HepG2 (cell line): Measurements from ENCODE around the gene SERPINB1. TPM values are rescaled to one million over a fixed set of nuclear protein-coding genes. Genes with fewer than 3 reads are reported as not detected.

Experiments used
- ATAC-seq: fragments of 200-7000 bp; cut with Tn5 transposase; 3 replicates; pipeline ENCODE4 v1.9.1; 2020; ENCODE audit warnings: mild to moderate bottlenecking, moderate library complexity
- BruUV-seq: library from RNA; stranded (reverse); fragments of 400-500 nt; replicated peaks from 2 replicates; lab custom pipeline; 2021; lab: Mats Ljungman, UMichigan
- CTCF ChIA-PET: fragments of 300-600 bp; formaldehyde crosslinking; extraction: SDS; loops from one replicate; lab custom pipeline; 2021; ENCODE audit warnings: low total read pairs, inconsistent platforms, low intra/inter-chr PET ratio; lab: Yijun Ruan, JAX
- POLR2A ChIA-PET: fragments of 350-600 bp; sonication (Branson Sonifier 250); formaldehyde crosslinking; loops from one replicate; lab custom pipeline; 2020; ENCODE audit warnings: antibody characterized with exemption, inconsistent platforms; lab: Yijun Ruan, JAX
- DNase-seq: peaks from one replicate; pipeline ENCODE4 v3.0.0-alpha.2; 2015; ENCODE audit warnings: low spot score
- FAIRE-seq: peaks from 3 replicates; lab custom pipeline; 2011; peaks lifted over from hg19 to GRCh38; lab: Jason Lieb, UNC
- H2AFZ ChIP-seq: one replicate; pipeline ENCODE4 v1.6.1; 2011; ENCODE audit warnings: low read length, inconsistent platforms
- H3K27ac ChIP-seq: fragments of 300-600 bp; 3 replicates; pipeline ENCODE4 v1.8.0; 2011; ENCODE audit warnings: mixed run types, mild to moderate bottlenecking, mixed read lengths, low read length, inconsistent platforms; ENCODE audit not compliant: insufficient read depth; ENCODE audit errors: extremely low read length
- H3K27me3 ChIP-seq, 2 experiments: fragments of 200-600 bp in 1 of 2; 2 replicates in 1 of 2; 3 replicates in 1 of 2; pipeline versions ENCODE4 v1.6.0 to v1.8.0; 2011; ENCODE audit warnings: low read length in 2 of 2, mild to moderate bottlenecking in 2 of 2, moderate library complexity in 2 of 2, inconsistent platforms in 1 of 2; ENCODE audit not compliant: insufficient read depth in 2 of 2, control insufficient read depth in 1 of 2
- H3K36me3 ChIP-seq, 2 experiments: fragments of 200-600 bp in 1 of 2; replicated peaks in 1 of 2; 2 replicates in 1 of 2; 3 replicates in 1 of 2; pipeline versions ENCODE4 v1.5.1 to v1.8.0; 2011; ENCODE audit warnings: low read length in 2 of 2, inconsistent platforms in 1 of 2; ENCODE audit not compliant: insufficient read depth in 2 of 2, control insufficient read depth in 1 of 2
- H3K4me1 ChIP-seq: 2 replicates; pipeline ENCODE4 v1.5.1; 2012; ENCODE audit warnings: low read length, inconsistent platforms; ENCODE audit not compliant: insufficient read depth
- H3K4me2 ChIP-seq: 2 replicates; pipeline ENCODE4 v1.6.0; 2011; ENCODE audit warnings: low read depth, low read length, inconsistent platforms
- H3K4me3 ChIP-seq, 3 experiments: fragments of 200-600 bp in 1 of 3; sonication (generic), shearing (Covaris generic) in 1 of 3; replicated peaks in 1 of 3; 2 replicates each; pipeline ENCODE4 v1.5.1; 2011 to 2016; ENCODE audit warnings: low read length in 3 of 3, inconsistent platforms in 2 of 3, low read depth in 2 of 3, mild to moderate bottlenecking in 2 of 3, control low read depth in 1 of 3, mixed read lengths in 1 of 3; ENCODE audit not compliant: insufficient read depth in 1 of 3
- H3K79me2 ChIP-seq: one replicate; pipeline ENCODE4 v1.6.1; 2011; ENCODE audit warnings: low read length, inconsistent platforms; ENCODE audit not compliant: insufficient read depth
- H3K9ac ChIP-seq: 2 replicates; pipeline ENCODE4 v1.6.0; 2011; ENCODE audit warnings: mild to moderate bottlenecking, low read depth, low read length, inconsistent platforms; ENCODE audit not compliant: insufficient read depth
- H3K9me3 ChIP-seq: 2 replicates; pipeline ENCODE4 v1.5.1; 2012; ENCODE audit warnings: mild to moderate bottlenecking, low read length
- H4K20me1 ChIP-seq: 2 replicates; pipeline ENCODE4 v1.6.0; 2011; ENCODE audit warnings: inconsistent platforms, mild to moderate bottlenecking, low read length, moderate library complexity; ENCODE audit not compliant: insufficient read depth
- ATAD3A ChIP-seq: sonication (generic); formaldehyde crosslinking; IDR thresholded peaks from 2 replicates; pipeline ENCODE4 v1.4.0; 2020; ENCODE audit warnings: missing genetic modification reagents
- CCDC6 ChIP-seq: sonication (generic); formaldehyde crosslinking; IDR thresholded peaks from 2 replicates; pipeline ENCODE4 v1.8.1; 2022; ENCODE audit warnings: mild to moderate bottlenecking, missing genetic modification reagents, moderate library complexity
- DNMT3B ChIP-seq: conservative IDR thresholded peaks from 2 replicates; pipeline ENCODE4 v1.6.1; 2016; ENCODE audit warnings: missing biosample characterization, control low read depth
- FOXO1 ChIP-seq: sonication (generic); formaldehyde crosslinking; IDR thresholded peaks from 2 replicates; pipeline ENCODE4 v1.4.0; 2020; ENCODE audit warnings: missing genetic modification reagents
- FOXP1 ChIP-seq, 2 experiments: fragments of 450-650 bp in 1 of 2; IDR thresholded peaks; 2 replicates each; pipeline ENCODE4 v1.6.1; 2017 to 2018; ENCODE audit warnings: antibody characterized with exemption in 1 of 2
- HDAC2 ChIP-seq: sonication (generic); formaldehyde crosslinking; IDR thresholded peaks from 2 replicates; pipeline ENCODE4 v1.4.0; 2020; ENCODE audit warnings: missing genetic modification reagents
- NR2C2 ChIP-seq: sonication (generic); formaldehyde crosslinking; IDR thresholded peaks from 2 replicates; pipeline ENCODE4 v1.4.0; 2020; ENCODE audit warnings: missing genetic modification reagents, mild to moderate bottlenecking, moderate library complexity, borderline replicate concordance
- TBL1XR1 ChIP-seq: fragments of 150-350 bp; IDR thresholded peaks from 2 replicates; pipeline ENCODE4 v1.6.1; 2014; ENCODE audit warnings: borderline replicate concordance, low read length; ENCODE audit not compliant: partially characterized antibody
- ZNF121 ChIP-seq: sonication (generic); formaldehyde crosslinking; IDR thresholded peaks from 2 replicates; pipeline ENCODE4 v1.5.0; 2020; ENCODE audit warnings: mild to moderate bottlenecking, missing genetic modification reagents
- ZNF33B ChIP-seq: sonication (generic); formaldehyde crosslinking; IDR thresholded peaks from 2 replicates; pipeline ENCODE4 v1.5.1; 2020; ENCODE audit warnings: mild to moderate bottlenecking, missing genetic modification reagents
- ZNF564 ChIP-seq: sonication (generic); formaldehyde crosslinking; IDR thresholded peaks from 2 replicates; pipeline ENCODE4 v1.8.1; 2023; ENCODE audit warnings: mild to moderate bottlenecking, missing genetic modification reagents
- ZNF607 ChIP-seq: sonication (generic); formaldehyde crosslinking; IDR thresholded peaks from 2 replicates; pipeline ENCODE4 v1.5.1; 2020; ENCODE audit warnings: missing genetic modification reagents, mild to moderate bottlenecking, borderline replicate concordance
- ZNF710 ChIP-seq: sonication (generic); formaldehyde crosslinking; IDR thresholded peaks from 2 replicates; pipeline ENCODE4 v1.5.0; 2020; ENCODE audit warnings: mild to moderate bottlenecking, missing genetic modification reagents, borderline replicate concordance
- ZNF773 ChIP-seq: sonication (generic); formaldehyde crosslinking; IDR thresholded peaks from 2 replicates; pipeline ENCODE4 v1.4.0; 2020; ENCODE audit warnings: missing genetic modification reagents, borderline replicate concordance
- ZNF792 ChIP-seq: IDR thresholded peaks from 2 replicates; pipeline ENCODE4 v1.6.1; 2016
- ZSCAN12 ChIP-seq: sonication (generic); formaldehyde crosslinking; IDR thresholded peaks from 2 replicates; pipeline ENCODE4 v1.9.0; 2021; ENCODE audit warnings: mild to moderate bottlenecking, missing genetic modification reagents
- WGBS: methylation state at CpG from one replicate; pipeline ENCODE4 v1.1.6; 2017; ENCODE audit warnings: low lambda C conversion rate; 5-methylcytosine and 5-hydroxymethylcytosine counted together
- in situ Hi-C: cut with HindIII; loops from 2 replicates; pipeline ENCODE4 v1.10.0; 2017; ENCODE audit warnings: low pct_unique_long_range_greater_than_20kb; ENCODE audit not compliant: extremely low pct_ligation_motif_present
- intact Hi-C: fragments of 100-400 bp; cut with micrococcal nuclease; formaldehyde crosslinking; loops from one replicate; pipeline ENCODE4 v1.10.0; 2022; ENCODE audit not compliant: unreplicated experiment
- polyA plus RNA-seq, 8 experiments: library from polyadenylated mRNA; depleted of rRNA in 3 of 8; stranded (reverse) in 7 of 8; unstranded in 1 of 8; fragments of >200 nt; fragmentation: Illumina TruSeq in 4 of 8; extraction: Trizol in 4 of 8; gene quantifications; 2 replicates each; pipeline versions ENCODE4 v1.2.1 to v1.2.3, GENCODE V29; 2011 to 2016; ENCODE audit warnings: low read depth in 4 of 8, missing spikeins in 1 of 8, mixed read lengths in 1 of 8; ENCODE audit not compliant: insufficient read depth in 1 of 8
- total RNA-seq, 5 experiments: library from RNA; depleted of rRNA; stranded (reverse); fragments of >200 nt; fragmentation: Illumina TruSeq; extraction: Trizol; gene quantifications; 2 replicates each; pipeline ENCODE4 v1.2.3, GENCODE V29; 2016; ENCODE audit warnings: low read depth in 1 of 5
- TF ChIP-seq, protein P1 (sequence below): sonication (generic); formaldehyde crosslinking; IDR thresholded peaks from 2 replicates; pipeline ENCODE4 v1.4.0; 2020; ENCODE audit warnings: low read depth, mild to moderate bottlenecking, missing genetic modification reagents

The SERPINB1 gene
- total and polyA plus RNA-seq, 2 of the 13 experiments (the other 11 are each of a cell fraction or from before 2014, with no cell fraction given), result 41.4 to 60.5 TPM

DNA sequence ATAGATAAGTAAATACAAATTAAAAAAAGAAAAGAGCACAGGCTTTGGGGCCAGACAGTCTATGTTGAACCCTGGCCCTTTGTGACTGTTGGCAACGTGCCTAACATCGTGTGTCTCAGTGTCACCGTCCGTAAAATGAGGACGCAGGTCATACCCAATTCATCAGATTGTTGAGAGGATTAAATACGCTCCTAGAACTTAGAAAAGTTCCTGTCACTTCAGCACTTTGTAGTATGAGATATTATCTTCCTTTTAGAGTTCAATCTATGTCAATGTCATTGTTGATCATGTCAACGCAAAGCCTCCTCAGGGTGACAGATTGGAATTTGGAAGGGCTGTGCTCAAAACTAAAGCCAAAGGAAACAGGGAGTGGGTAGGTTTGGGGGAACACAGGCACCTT, 21.7 kb downstream of the SERPINB1 start:
- in situ Hi-C loops, result no loop called here
- POLR2A ChIA-PET, result no interaction called here
- Histone ChIP-seq H3K9me3 (peaks cover 15% of the 10 kb centered on the region; the same call in 1 of the 2 replicates), H2AFZ (no peak overlapping the region)
- no peak for FAIRE-seq
- no peak for TF ChIP-seq ZNF773
- TF ChIP-seq ZNF710, result no peak
- no peak for TF ChIP-seq ZNF33B (CRISPR knock-in tag)
- TF ChIP-seq, all 625 proteins: peak for 0
- 40% methylated on average over 7 of the region's 7 CpGs for WGBS
- H3K4me2 ChIP-seq, result no peak overlapping the region
- no peaks in the 10 kb centered on the region for H4K20me1 ChIP-seq
- H3K36me3 ChIP-seq, result no peaks in the 10 kb centered on the region
- H3K27ac ChIP-seq, result no peak overlapping the region
- H3K79me2 ChIP-seq, result no peaks in the 10 kb centered on the region
- H3K4me3 ChIP-seq, result no peak overlapping the region
- H3K27me3 ChIP-seq, result no peaks in the 10 kb centered on the region
- BruUV-seq, result no TSS peak
- CTCF ChIA-PET, result no interaction called here
- ATAC-seq (no peak), DNase-seq (no peak)
- intact Hi-C loops, result no loop called here
- no peak overlapping the region for H3K9ac ChIP-seq
- H3K4me1 ChIP-seq, result peaks cover 40% of the 10 kb centered on the region

DNA sequence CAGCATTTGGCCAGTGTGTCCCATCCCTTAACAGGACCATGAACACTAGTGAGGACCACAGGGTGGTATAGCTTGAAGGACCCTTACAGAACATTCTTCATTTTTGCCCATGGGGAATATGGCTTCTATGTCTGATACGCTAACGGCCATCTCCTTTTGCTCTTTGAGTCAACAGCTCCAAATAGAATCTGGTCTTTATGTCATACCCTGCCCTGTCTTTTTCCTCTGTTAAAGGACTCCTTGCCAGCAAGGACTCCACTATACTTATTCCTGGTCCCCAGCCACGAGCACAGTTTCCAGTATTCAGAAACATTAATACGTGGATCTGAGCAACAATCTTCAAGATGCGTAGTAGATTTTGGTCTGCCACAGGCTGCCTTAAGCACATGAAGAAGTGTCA, 22.5 kb downstream of the SERPINB1 start:
- no peak for TF ChIP-seq TBL1XR1
- TF ChIP-seq ZSCAN12 (CRISPR knock-in tag), result no peak
- TF ChIP-seq HDAC2 (CRISPR knock-in tag), result no peak
- TF ChIP-seq NR2C2 (CRISPR knock-in tag), result no peak
- no peak for TF ChIP-seq CCDC6 (CRISPR knock-in tag)
- TF ChIP-seq ZNF607 (CRISPR knock-in tag), result no peak
- TF ChIP-seq DNMT3B, result no peak
- no peak for TF ChIP-seq ZNF564 (CRISPR knock-in tag)
- no peak for TF ChIP-seq FOXO1
- TF ChIP-seq ZNF121, result no peak
- no peak for TF ChIP-seq FOXP1 (IDR thresholded peaks at IDR 0.05)
- no peak for TF ChIP-seq FOXP1 (CRISPR knock-in tag; IDR thresholded peaks at IDR 0.05)
- no peak for TF ChIP-seq ZNF792 (CRISPR knock-in tag)
- TF ChIP-seq ATAD3A (CRISPR knock-in tag), result no peak
- TF ChIP-seq, protein P1, sequence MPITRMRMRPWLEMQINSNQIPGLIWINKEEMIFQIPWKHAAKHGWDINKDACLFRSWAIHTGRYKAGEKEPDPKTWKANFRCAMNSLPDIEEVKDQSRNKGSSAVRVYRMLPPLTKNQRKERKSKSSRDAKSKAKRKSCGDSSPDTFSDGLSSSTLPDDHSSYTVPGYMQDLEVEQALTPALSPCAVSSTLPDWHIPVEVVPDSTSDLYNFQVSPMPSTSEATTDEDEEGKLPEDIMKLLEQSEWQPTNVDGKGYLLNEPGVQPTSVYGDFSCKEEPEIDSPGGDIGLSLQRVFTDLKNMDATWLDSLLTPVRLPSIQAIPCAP (CRISPR knock-in tag), result no peak
- Histone ChIP-seq H3K27ac (no peak overlapping the region), H2AFZ (no peak overlapping the region), H3K27me3 (no peaks in the 10 kb centered on the region), H3K4me3 (no peak overlapping the region), H3K4me1 (peaks cover 40% of the 10 kb centered on the region), H3K4me2 (no peak overlapping the region), H3K9me3 (peaks cover 15% of the 10 kb centered on the region; the same call in 1 of the 2 replicates), H3K9ac (no peak overlapping the region), H4K20me1 (no peaks in the 10 kb centered on the region), H3K79me2 (no peaks in the 10 kb centered on the region), H3K36me3 (no peaks in the 10 kb centered on the region)
- intact Hi-C loops, result no loop called here
- POLR2A ChIA-PET, result interaction anchor here (1.2 to 3.0 kb wide), 3 partner anchors 10 to 54 kb away, joined by 3 to 33 read pairs (median 7); partner anchors contain the start of genes SERPINB1 and WRNIP1
- CTCF ChIA-PET, result no interaction called here
- FAIRE-seq (no peak), ATAC-seq (no peak), DNase-seq (no peak)
- BruUV-seq, result no TSS peak
- WGBS, result 97% methylated on average over 5 of the region's 5 CpGs
- in situ Hi-C loops, result no loop called here
